ENCODE data around the gene BANF2. TPM values are rescaled to one million over a fixed set of nuclear protein-coding genes. Genes with fewer than 3 reads are reported as not detected.

Gene BANF2
- total RNA-seq, 1 experiment from 2014 or later: not detected

DNA sequence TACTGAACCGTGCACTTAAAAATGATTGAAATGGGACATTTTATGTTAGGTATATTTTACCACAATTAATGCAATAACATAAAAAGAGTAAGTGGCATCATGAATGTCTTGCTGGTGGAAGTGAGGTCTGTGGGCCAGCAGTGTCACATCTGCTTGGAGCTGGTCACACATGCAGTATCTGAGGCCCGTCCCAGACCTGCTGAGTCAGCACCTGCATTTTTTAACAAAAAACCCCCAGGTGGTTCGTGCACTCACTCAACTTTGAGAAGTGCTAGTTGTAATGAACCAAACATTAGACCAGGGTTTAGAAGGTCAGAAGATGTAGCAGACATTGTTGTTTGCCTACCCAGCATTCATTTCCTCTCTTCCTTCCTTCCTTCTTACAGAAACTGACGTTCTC, 21.0 kb downstream of the BANF2 start:
- no peaks in the 10 kb centered on the region for H3K4me1 ChIP-seq (ENCODE audit: insufficient read depth, low read length)
- H3K4me3 ChIP-seq (ENCODE audit: low read length): no peak overlapping the region
- TF ChIP-seq EZH2phosphoT487 (IDR thresholded peaks at IDR 0.05; ENCODE audit: borderline replicate concordance, low read length) (no peak), CTCF (conservative IDR thresholded peaks at IDR 0.05; ENCODE audit: low read depth, low read length) (no peak), EZH2 (IDR thresholded peaks at IDR 0.05; ENCODE audit: low read length, unreplicated experiment) (no peak)
- no peaks in the 10 kb centered on the region for H3F3A ChIP-seq (ENCODE audit: low read length, unreplicated experiment)
- DNase-seq: no peak
- no peak for ATAC-seq
- ChIA-PET POLR2A (ENCODE audit: unreplicated experiment) (no interaction called here), CTCF (no interaction called here)
- no peak overlapping the region for H2AFZ ChIP-seq (ENCODE audit: low read length)
- no peaks in the 10 kb centered on the region for H3K9me3 ChIP-seq (ENCODE audit: low read length)
- H3K79me2 ChIP-seq (ENCODE audit: low read length): no peaks in the 10 kb centered on the region
- H3K36me3 ChIP-seq (ENCODE audit: low read depth, low read length): no peaks in the 10 kb centered on the region
- H4K20me1 ChIP-seq (ENCODE audit: low read length): no peaks in the 10 kb centered on the region
- intact Hi-C loops (cut with micrococcal nuclease): no loop called here
- H3K27me3 ChIP-seq (ENCODE audit: low read length): no peaks in the 10 kb centered on the region
- no peaks in the 10 kb centered on the region for H3K9me2 ChIP-seq (replicated peaks; ENCODE audit: low read length)
- H3K9ac ChIP-seq (ENCODE audit: low read length): no peak overlapping the region
- no peak overlapping the region for H3K4me2 ChIP-seq (ENCODE audit: low read length)
- H3K27ac ChIP-seq (ENCODE audit: low read length): no peak overlapping the region
- BruUV-seq (replicated peaks): no TSS peak

- DNase-seq (peak; percentile 34), ATAC-seq (no peak; the same call in 1 of the 2 replicates)
- no TSS peak for BruUV-seq (replicated peaks)
These were observed 22.2 kb downstream of the BANF2 start for GRCh38 chr20:17721802-17722486.

More at GRCh38 chr20:17721802-17722486, 22.2 kb downstream of the BANF2 start:
- no peaks in the 10 kb centered on the region for H3K27me3 ChIP-seq (ENCODE audit: low read length)
- no peaks in the 10 kb centered on the region for H4K20me1 ChIP-seq (ENCODE audit: low read length)
- intact Hi-C loops (cut with micrococcal nuclease): no loop called here
- H3K27ac ChIP-seq (ENCODE audit: low read length): no peak overlapping the region
- H3K4me3 ChIP-seq (ENCODE audit: low read length): no peak overlapping the region
- H3K79me2 ChIP-seq (ENCODE audit: low read length): no peaks in the 10 kb centered on the region
- no peaks in the 10 kb centered on the region for H3K9me3 ChIP-seq (ENCODE audit: low read length)
- no peaks in the 10 kb centered on the region for H3K4me1 ChIP-seq (ENCODE audit: insufficient read depth, low read length)
- TF ChIP-seq EZH2 (IDR thresholded peaks at IDR 0.05; ENCODE audit: low read length, unreplicated experiment): no peak
- TF ChIP-seq EZH2phosphoT487 (IDR thresholded peaks at IDR 0.05; ENCODE audit: borderline replicate concordance, low read length): no peak
- peak; percentile 46; the same call in 1 of the 2 replicates for TF ChIP-seq CTCF (conservative IDR thresholded peaks at IDR 0.05; ENCODE audit: low read depth, low read length)
- H3K9ac ChIP-seq (ENCODE audit: low read length): no peak overlapping the region
- ChIA-PET POLR2A (ENCODE audit: unreplicated experiment) (no interaction called here), CTCF (no interaction called here)
- no peaks in the 10 kb centered on the region for H3K36me3 ChIP-seq (ENCODE audit: low read depth, low read length)
- no peaks in the 10 kb centered on the region for H3K9me2 ChIP-seq (replicated peaks; ENCODE audit: low read length)
- no peak overlapping the region for H3K4me2 ChIP-seq (ENCODE audit: low read length)
- no peaks in the 10 kb centered on the region for H3F3A ChIP-seq (ENCODE audit: low read length, unreplicated experiment)
- no peak overlapping the region for H2AFZ ChIP-seq (ENCODE audit: low read length)

All from PC-3 (cell line).